Ovary (tissue), 3 donors: ENCODE measurements around the gene LRRC32.

ENCODE experiments used
- EP300 ChIP-seq: sonication (generic); formaldehyde crosslinking; IDR thresholded peaks from one replicate; pipeline ENCODE4 v1.6.1; 2017; ENCODE audit warnings: antibody characterized with exemption
- POLR2A ChIP-seq: fragments of 450-650 bp; IDR thresholded peaks from one replicate; pipeline ENCODE4 v1.6.1; 2017; ENCODE audit warnings: antibody characterized with exemption, mild to moderate bottlenecking, moderate library complexity
- TF ChIP-seq, protein P1 (sequence below), 3 donors: fragments of 450-650 bp in 2 of 3; fragments of 200-600 bp in 1 of 3; IDR thresholded peaks; one replicate each; pipeline versions ENCODE4 v1.5.1 to v1.8.0; 2016 to 2022; ENCODE audit warnings: antibody characterized with exemption in 3 of 3, mild to moderate bottlenecking in 1 of 3
- donor health status: DM: no; HTN: no; CAD: no.

- TF ChIP-seq POLR2A (no peak), EP300 (no peak)
- TF ChIP-seq, protein P1, sequence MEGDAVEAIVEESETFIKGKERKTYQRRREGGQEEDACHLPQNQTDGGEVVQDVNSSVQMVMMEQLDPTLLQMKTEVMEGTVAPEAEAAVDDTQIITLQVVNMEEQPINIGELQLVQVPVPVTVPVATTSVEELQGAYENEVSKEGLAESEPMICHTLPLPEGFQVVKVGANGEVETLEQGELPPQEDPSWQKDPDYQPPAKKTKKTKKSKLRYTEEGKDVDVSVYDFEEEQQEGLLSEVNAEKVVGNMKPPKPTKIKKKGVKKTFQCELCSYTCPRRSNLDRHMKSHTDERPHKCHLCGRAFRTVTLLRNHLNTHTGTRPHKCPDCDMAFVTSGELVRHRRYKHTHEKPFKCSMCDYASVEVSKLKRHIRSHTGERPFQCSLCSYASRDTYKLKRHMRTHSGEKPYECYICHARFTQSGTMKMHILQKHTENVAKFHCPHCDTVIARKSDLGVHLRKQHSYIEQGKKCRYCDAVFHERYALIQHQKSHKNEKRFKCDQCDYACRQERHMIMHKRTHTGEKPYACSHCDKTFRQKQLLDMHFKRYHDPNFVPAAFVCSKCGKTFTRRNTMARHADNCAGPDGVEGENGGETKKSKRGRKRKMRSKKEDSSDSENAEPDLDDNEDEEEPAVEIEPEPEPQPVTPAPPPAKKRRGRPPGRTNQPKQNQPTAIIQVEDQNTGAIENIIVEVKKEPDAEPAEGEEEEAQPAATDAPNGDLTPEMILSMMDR (IDR thresholded peaks at IDR 0.05), result no peak
These were observed 53.6 kb downstream of the LRRC32 start for GRCh38 chr11:76616676-76617552.
